HCT116 (cell line): Measurements from ENCODE around the gene TACC2. TPM values are rescaled to one million over a fixed set of nuclear protein-coding genes. Genes with fewer than 3 reads are reported as not detected.

Experiments
- ATAC-seq: fragments of 200-7000 bp; cut with Tn5 transposase; 2 replicates; pipeline ENCODE4 v1.9.1; 2020; ENCODE audit warnings: mild to moderate bottlenecking, moderate library complexity
- BruUV-seq: library from RNA; stranded (reverse); fragments of 400-500 nt; replicated peaks from 2 replicates; lab custom pipeline; 2021; lab: Mats Ljungman, UMichigan
- CTCF ChIA-PET: fragments of 300-600 bp; sonication (Branson Sonifier 250); formaldehyde crosslinking; loops from one replicate; lab custom pipeline; 2021; ENCODE audit warnings: antibody characterized with exemption; lab: Charles Lee
- POLR2A ChIA-PET: fragments of 300-600, 350-600 bp; sonication (Branson Sonifier 250); formaldehyde crosslinking; loops from one replicate; lab custom pipeline; 2021; ENCODE audit warnings: antibody characterized with exemption; lab: Charles Lee
- RAD21 ChIA-PET, 2 experiments: fragments of 300-600 bp; sonication (Branson Sonifier 250); formaldehyde crosslinking; loops; one replicate each; lab custom pipeline; 2023; ENCODE audit warnings: low total read pairs in 2 of 2; ENCODE audit not compliant: uncharacterized antibody in 2 of 2, unreplicated experiment in 2 of 2, low non-redundant PET in 1 of 2; lab: Charles Lee
- DNase-seq: peaks from one replicate; pipeline ENCODE4 v3.0.0-alpha.2; 2010; ENCODE audit warnings: low read depth, low spot score
- H2AFZ ChIP-seq: fragments of 200-600 bp; shearing (Covaris generic), sonication (generic); 2 replicates; pipeline ENCODE4 v1.6.1; 2017; ENCODE audit warnings: low read depth, mixed run types, mixed read lengths, antibody characterized with exemption, low read length; ENCODE audit not compliant: poor library complexity, severe bottlenecking
- H3K27ac ChIP-seq: 2 replicates; pipeline ENCODE4 v1.5.1; 2012; ENCODE audit warnings: low read depth, low read length
- H3K27me3 ChIP-seq: fragments of 200-600 bp; sonication (generic); 2 replicates; pipeline ENCODE4 v1.6.1; 2016; ENCODE audit warnings: mixed run types, low read length, mixed read lengths; ENCODE audit not compliant: insufficient read depth
- H3K36me3 ChIP-seq, 2 experiments: fragments of 200-500 bp in 1 of 2; fragments of 200-600 bp in 1 of 2; sonication (Bioruptor generic) in 1 of 2; sonication (generic) in 1 of 2; 2 replicates each; pipeline versions ENCODE4 v1.5.1 to v1.6.1; 2014 to 2016; ENCODE audit warnings: low read length in 2 of 2, inconsistent platforms in 1 of 2, mixed read lengths in 1 of 2, mixed run types in 1 of 2; ENCODE audit not compliant: insufficient read depth in 2 of 2, control insufficient read depth in 1 of 2
- H3K4me1 ChIP-seq, 2 experiments: fragments of 200-600 bp in 1 of 2; sonication (generic) in 1 of 2; 2 replicates each; pipeline versions ENCODE4 v1.5.1 to v1.6.1; 2012 to 2017; ENCODE audit warnings: low read length in 2 of 2, inconsistent platforms in 1 of 2, mild to moderate bottlenecking in 1 of 2, mixed read lengths in 1 of 2, mixed run types in 1 of 2, moderate library complexity in 1 of 2; ENCODE audit not compliant: insufficient read depth in 2 of 2, control insufficient read depth in 1 of 2
- H3K4me2 ChIP-seq: fragments of 200-600 bp; sonication (generic); 2 replicates; pipeline ENCODE4 v1.6.1; 2017; ENCODE audit warnings: mixed run types, low read length, mixed read lengths
- H3K4me3 ChIP-seq, 2 experiments: fragments of 200-600 bp in 1 of 2; sonication (generic) in 1 of 2; replicated peaks in 1 of 2; 2 replicates each; pipeline ENCODE4 v1.5.1; 2011 to 2016; ENCODE audit warnings: low read length in 2 of 2, control low read depth in 1 of 2, low read depth in 1 of 2, mild to moderate bottlenecking in 1 of 2, mixed read lengths in 1 of 2, mixed run types in 1 of 2
- H3K79me2 ChIP-seq: fragments of 200-600 bp; sonication (generic); 2 replicates; pipeline ENCODE4 v1.6.1; 2017; ENCODE audit warnings: mild to moderate bottlenecking, mixed run types, low read length, moderate library complexity, mixed read lengths; ENCODE audit not compliant: insufficient read depth
- H3K9ac ChIP-seq: fragments of 200-600 bp; sonication (generic); 2 replicates; pipeline ENCODE4 v1.6.1; 2016; ENCODE audit warnings: low read length, mixed read lengths
- H3K9me2 ChIP-seq: fragments of 200-600 bp; sonication (generic), shearing (Covaris generic); 2 replicates; pipeline ENCODE4 v1.6.1; 2017; ENCODE audit warnings: mixed run types, mild to moderate bottlenecking, moderate library complexity; ENCODE audit not compliant: insufficient read depth
- H3K9me3 ChIP-seq, 2 experiments: fragments of 200-500 bp in 1 of 2; fragments of 200-600 bp in 1 of 2; sonication (Bioruptor generic) in 1 of 2; sonication (generic) in 1 of 2; 2 replicates each; pipeline ENCODE4 v1.6.1; 2014 to 2017; ENCODE audit warnings: low read length in 2 of 2, mixed read lengths in 2 of 2, inconsistent platforms in 1 of 2, low read depth in 1 of 2, mild to moderate bottlenecking in 1 of 2, mixed run types in 1 of 2, moderate library complexity in 1 of 2; ENCODE audit not compliant: control insufficient read depth in 1 of 2, insufficient read depth in 1 of 2
- H4K20me1 ChIP-seq: fragments of 200-600 bp; sonication (generic), shearing (Covaris generic); 2 replicates; pipeline ENCODE4 v1.6.1; 2017; ENCODE audit warnings: mixed run types, mild to moderate bottlenecking, moderate library complexity; ENCODE audit not compliant: insufficient read depth
- ATF3 ChIP-seq: IDR thresholded peaks from 2 replicates; pipeline ENCODE4 v1.6.1; 2012
- CBX3 ChIP-seq: IDR thresholded peaks from 2 replicates; pipeline ENCODE4 v1.6.1; 2012; ENCODE audit warnings: low read depth
- CEBPB ChIP-seq: IDR thresholded peaks from 2 replicates; pipeline ENCODE4 v1.6.1; 2012; ENCODE audit warnings: low read depth
- CTCF ChIP-seq, 3 experiments: fragments of 200-600 bp in 1 of 3; sonication (generic) in 1 of 3; IDR thresholded peaks in 2 of 3; conservative IDR thresholded peaks in 1 of 3; 2 replicates each; pipeline ENCODE4 v1.5.1; 2012 to 2017; ENCODE audit warnings: low read depth in 2 of 3, low read length in 2 of 3, antibody characterized with exemption in 1 of 3, borderline replicate concordance in 1 of 3, control low read depth in 1 of 3, mild to moderate bottlenecking in 1 of 3, mixed read lengths in 1 of 3, mixed run types in 1 of 3, moderate library complexity in 1 of 3; ENCODE audit not compliant: insufficient read depth in 1 of 3
- EGR1 ChIP-seq: IDR thresholded peaks from 2 replicates; pipeline ENCODE4 v1.6.1; 2012; ENCODE audit warnings: low read depth
- ELF1 ChIP-seq: IDR thresholded peaks from 2 replicates; pipeline ENCODE4 v1.6.1; 2012; ENCODE audit warnings: low read depth, borderline replicate concordance
- EZH2phosphoT487 ChIP-seq: fragments of 200-600 bp; IDR thresholded peaks from 2 replicates; pipeline ENCODE4 v1.6.1; 2018; ENCODE audit warnings: antibody characterized with exemption, borderline replicate concordance
- FOSL1 ChIP-seq: IDR thresholded peaks from 2 replicates; pipeline ENCODE4 v1.6.1; 2012; ENCODE audit warnings: low read depth
- JUND ChIP-seq: IDR thresholded peaks from 2 replicates; pipeline ENCODE4 v1.6.1; 2012
- MAX ChIP-seq: IDR thresholded peaks from 2 replicates; pipeline ENCODE4 v1.6.1; 2012
- POLR2A ChIP-seq: IDR thresholded peaks from 2 replicates; pipeline ENCODE4 v1.7.0; 2011; ENCODE audit warnings: borderline replicate concordance; ENCODE audit not compliant: insufficient read depth, insufficient read length; ENCODE audit errors: extremely low read depth
- POLR2AphosphoS5 ChIP-seq: IDR thresholded peaks from 2 replicates; pipeline ENCODE4 v1.6.1; 2011; ENCODE audit warnings: mild to moderate bottlenecking, low read depth, low read length, moderate library complexity
- RAD21 ChIP-seq: IDR thresholded peaks from 2 replicates; pipeline ENCODE4 v1.6.1; 2012; ENCODE audit warnings: low read depth, mild to moderate bottlenecking
- REST ChIP-seq: IDR thresholded peaks from 2 replicates; pipeline ENCODE4 v1.6.1; 2012; ENCODE audit warnings: low read depth
- SIN3A ChIP-seq: IDR thresholded peaks from 2 replicates; pipeline ENCODE4 v1.6.1; 2012; ENCODE audit warnings: low read depth
- SP1 ChIP-seq: IDR thresholded peaks from 2 replicates; pipeline ENCODE4 v1.6.1; 2012; ENCODE audit warnings: low read depth
- TCF7L2 ChIP-seq: IDR thresholded peaks from 2 replicates; pipeline ENCODE4 v1.7.0; 2011; ENCODE audit warnings: borderline replicate concordance, inconsistent platforms; ENCODE audit not compliant: insufficient read depth, insufficient read length; ENCODE audit errors: extremely low read depth
- ZBTB33 ChIP-seq: IDR thresholded peaks from 2 replicates; pipeline ENCODE4 v1.6.1; 2011; ENCODE audit warnings: mild to moderate bottlenecking, low read length, moderate library complexity; ENCODE audit not compliant: insufficient replicate concordance; ENCODE audit errors: extremely low read depth
- ZFX ChIP-seq: fragments of 450-650 bp; IDR thresholded peaks from 2 replicates; pipeline ENCODE4 v1.6.1; 2017
- ZNF274 ChIP-seq: fragments of 200-500 bp; sonication (Bioruptor generic); IDR thresholded peaks from 2 replicates; pipeline ENCODE4 v1.6.1; 2014; ENCODE audit warnings: mild to moderate bottlenecking, low read depth, low read length, inconsistent platforms
- intact Hi-C: fragments of 100-400 bp; cut with micrococcal nuclease; formaldehyde crosslinking; loops from 2 replicates; pipeline ENCODE4 v1.10.0; 2022
- total RNA-seq: library from RNA; stranded (reverse); gene quantifications from one replicate; pipeline ENCODE4 v1.2.1, GENCODE V29; 2021; ENCODE audit not compliant: unreplicated experiment

TACC2 gene
- total RNA-seq, 1 experiment from 2014 or later, result 38.6 TPM

GRCh38 chr10:122097935-122098334, 109.0 kb downstream of the TACC2 start:
- BruUV-seq, result no TSS peak
- no peak for ATAC-seq

More at GRCh38 chr10:122097935-122098334, 109.0 kb downstream of the TACC2 start:
- Histone ChIP-seq H3K4me2 (no peak overlapping the region), H3K4me3 (no peak overlapping the region), H3K27ac (no peak overlapping the region), H2AFZ (no peak overlapping the region), H3K79me2 (no peaks in the 10 kb centered on the region), H3K9ac (no peak overlapping the region), H3K36me3 (no peaks in the 10 kb centered on the region), H3K4me1 (no peaks in the 10 kb centered on the region), H4K20me1 (no peaks in the 10 kb centered on the region), H3K27me3 (peaks cover 35% of the 10 kb centered on the region), H3K9me2 (no peaks in the 10 kb centered on the region), H3K9me3 (no peaks in the 10 kb centered on the region)
- ChIA-PET POLR2A (interaction anchor here (1.6 kb wide), 1 partner anchor 15 kb away, joined by 3 read pairs; no protein-coding TSS in a partner anchor), CTCF (no interaction called here), RAD21 (no interaction called here)
- TF ChIP-seq MAX (no peak), CTCF (IDR thresholded peaks at IDR 0.05 in 2 of 3, conservative IDR thresholded peaks at IDR 0.05 in 1 of 3; ENCODE audit: borderline replicate concordance in 1 of 3, insufficient read depth in 1 of 3, low read depth in 2 of 3, low read length in 2 of 3) (no peak), EZH2phosphoT487 (no peak), RAD21 (no peak), CEBPB (no peak), POLR2A (no peak), SIN3A (no peak), ATF3 (no peak), JUND (no peak), SP1 (no peak), EGR1 (no peak), TCF7L2 (no peak), ZNF274 (no peak), POLR2AphosphoS5 (no peak), ELF1 (no peak), ZFX (no peak), CBX3 (no peak), REST (no peak), FOSL1 (no peak), ZBTB33 (no peak)
- no peak for DNase-seq
- intact Hi-C loops, result no loop called here
